GM12873 (cell line): ENCODE data around the gene UBAC1.

Experiments used
- CTCF ChIP-seq: IDR thresholded peaks from 2 replicates; pipeline ENCODE4 v1.5.1; 2012; ENCODE audit warnings: low read depth, mild to moderate bottlenecking, moderate library complexity, low read length, control low read depth; ENCODE audit not compliant: insufficient read depth; ENCODE audit errors: missing control alignments

UBAC1 gene

GRCh38 chr9:135998410-135999071, 37.4 kb upstream of the UBAC1 start:
- no peak for TF ChIP-seq CTCF

- no peak for TF ChIP-seq CTCF
Observed at GRCh38 chr9:135998016-135998380, 36.8 kb upstream of the UBAC1 start.

GRCh38 chr9:135997090-135998015, 36.2 kb upstream of the UBAC1 start:
- TF ChIP-seq CTCF = no peak

- TF ChIP-seq CTCF = no peak
Observed at GRCh38 chr9:135995816-135996215, 34.6 kb upstream of the UBAC1 start.

GRCh38 chr9:135994501-135995192, 33.5 kb upstream of the UBAC1 start:
- TF ChIP-seq CTCF = no peak

GRCh38 chr9:135993765-135994500, 32.8 kb upstream of the UBAC1 start:
- no peak for TF ChIP-seq CTCF

- TF ChIP-seq CTCF = no peak
Observed at GRCh38 chr9:135993409-135993742, 32.2 kb upstream of the UBAC1 start.
